Amniotic epithelial cell (primary cell): ENCODE data around the gene ADGRG3.
"Not testable (repeated sequence)": the region's sequence is repeated elsewhere in the genome, so short reads cannot be mapped to it uniquely, and the experiment has no call there.

ENCODE experiments used
- DNase-seq: peaks from one replicate; pipeline ENCODE4 v3.0.0-alpha.2; 2010; ENCODE audit warnings: low read depth

The ADGRG3 gene

DNA sequence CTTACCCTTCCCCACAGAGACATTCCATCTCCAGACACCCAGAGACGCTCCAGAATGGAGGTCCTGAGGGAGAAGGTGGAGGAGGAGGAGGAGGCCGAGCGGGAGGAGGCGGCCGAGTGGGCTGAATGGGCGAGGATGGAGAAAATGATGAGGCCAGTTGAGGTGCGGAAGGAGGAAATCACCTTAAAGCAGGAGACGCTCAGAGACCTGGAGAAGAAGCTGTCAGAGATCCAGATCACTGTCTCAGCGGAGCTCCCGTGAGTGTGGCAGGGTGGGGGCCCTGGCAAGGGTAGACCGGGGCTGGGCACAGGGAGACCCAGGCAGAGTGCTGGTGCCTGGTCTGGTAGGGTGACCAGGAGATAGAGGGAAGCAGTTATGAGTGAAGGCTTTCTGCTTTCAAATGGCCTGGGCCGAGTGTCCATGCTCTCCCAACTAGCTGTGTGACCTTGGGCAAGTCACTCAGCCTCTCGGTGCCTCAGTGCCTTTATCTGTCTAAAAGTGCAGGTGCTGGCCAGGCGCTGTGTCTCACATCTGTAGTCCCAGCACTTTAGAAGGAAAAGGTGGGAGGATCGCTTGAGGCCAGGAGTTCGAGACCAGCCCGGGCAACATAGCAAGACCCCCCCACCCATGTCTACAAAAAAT is 29.9 kb downstream of the ADGRG3 start:
- no peak for DNase-seq

GRCh38 chr16:57698812-57699405 is 30.8 kb downstream of the ADGRG3 start:
- no peak for DNase-seq

GRCh38 chr16:57699481-57699880 is 31.4 kb downstream of the ADGRG3 start:
- no peak for DNase-seq

DNA sequence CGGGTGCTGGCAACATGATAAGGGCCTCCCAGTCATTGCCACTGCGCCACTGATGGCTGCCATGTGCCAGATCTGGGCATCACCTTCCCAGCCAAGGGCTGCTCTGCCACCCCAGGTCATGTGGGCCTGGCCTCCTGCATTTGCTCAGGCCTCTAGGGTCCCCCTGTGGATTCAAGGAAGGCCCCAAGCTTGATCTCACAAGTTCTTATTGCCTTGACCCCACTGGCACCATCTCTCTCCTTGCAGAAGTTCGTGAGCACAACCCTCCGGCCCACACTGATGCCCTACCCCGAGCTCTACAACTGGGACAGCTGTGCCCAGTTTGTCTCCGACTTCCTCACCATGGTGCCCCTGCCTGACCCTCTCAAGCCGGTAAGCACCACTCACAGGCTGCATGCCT is 31.8 kb downstream of the ADGRG3 start:
- no peak for DNase-seq

DNA sequence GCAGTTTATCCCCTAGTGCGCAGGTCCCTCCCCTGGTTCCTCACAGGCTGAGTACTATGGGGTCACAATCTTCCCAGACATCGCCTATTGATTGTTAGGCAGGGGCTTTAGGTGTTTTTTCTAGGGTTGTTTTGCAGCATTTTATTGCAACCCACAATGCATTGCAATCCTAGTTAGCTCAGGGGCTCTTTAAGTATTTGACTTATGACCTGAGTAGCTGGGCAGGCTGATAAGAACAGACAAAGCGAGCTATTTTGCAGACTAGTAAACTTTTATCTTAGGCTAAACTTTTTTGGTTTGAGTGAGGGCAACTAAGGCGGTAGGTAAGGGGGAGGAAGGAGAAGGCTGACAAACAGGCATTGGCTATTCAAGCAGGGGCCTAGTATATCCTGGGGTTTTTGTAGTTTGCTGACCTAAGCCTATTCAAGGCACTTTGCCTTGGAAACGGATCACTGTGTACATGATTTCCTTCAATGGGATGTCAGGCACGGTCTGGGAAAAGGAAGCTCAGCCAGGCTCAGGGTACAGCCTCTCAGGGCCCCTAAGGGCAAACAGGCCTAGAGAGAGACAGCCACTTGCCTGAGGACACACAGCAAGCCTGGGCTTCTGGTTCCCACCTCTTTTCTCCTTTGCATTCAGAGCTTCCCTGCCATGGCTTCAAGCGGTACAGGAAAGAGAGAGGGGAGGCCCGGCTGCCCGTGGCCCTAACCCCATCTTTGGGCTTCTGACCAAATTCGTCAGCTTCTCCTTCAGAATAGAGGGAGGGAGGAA is 32.9 kb downstream of the ADGRG3 start:
- peak; percentile 18 for DNase-seq

DNA sequence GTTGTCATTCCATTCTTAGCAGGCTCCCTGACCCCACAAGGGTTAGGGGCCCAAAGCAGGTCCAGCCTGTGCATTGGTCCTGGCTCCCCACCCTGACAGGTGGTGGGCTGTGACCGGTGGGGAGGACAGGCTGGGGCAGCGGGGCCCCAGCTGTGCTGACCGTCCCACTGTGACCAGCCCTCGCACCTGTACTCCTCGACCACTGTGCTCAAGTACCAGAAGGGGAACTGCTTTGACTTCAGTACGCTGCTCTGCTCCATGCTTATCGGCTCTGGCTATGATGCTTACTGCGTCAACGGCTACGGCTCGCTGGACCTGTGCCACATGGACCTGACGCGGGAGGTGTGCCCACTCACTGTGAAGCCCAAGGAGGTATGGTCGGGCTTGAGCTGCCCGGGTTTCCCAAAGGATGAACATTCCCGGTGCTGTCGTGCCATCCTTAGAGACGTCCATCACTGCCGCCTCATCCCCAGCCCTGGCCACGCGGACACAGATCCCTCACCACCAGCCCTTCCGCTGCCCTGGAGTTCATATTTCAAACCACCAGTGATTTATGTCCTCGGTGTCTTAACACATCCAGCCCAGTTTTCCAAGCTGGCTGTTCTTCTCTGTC is 33.8 kb downstream of the ADGRG3 start:
- peak; percentile 88 for DNase-seq

DNA sequence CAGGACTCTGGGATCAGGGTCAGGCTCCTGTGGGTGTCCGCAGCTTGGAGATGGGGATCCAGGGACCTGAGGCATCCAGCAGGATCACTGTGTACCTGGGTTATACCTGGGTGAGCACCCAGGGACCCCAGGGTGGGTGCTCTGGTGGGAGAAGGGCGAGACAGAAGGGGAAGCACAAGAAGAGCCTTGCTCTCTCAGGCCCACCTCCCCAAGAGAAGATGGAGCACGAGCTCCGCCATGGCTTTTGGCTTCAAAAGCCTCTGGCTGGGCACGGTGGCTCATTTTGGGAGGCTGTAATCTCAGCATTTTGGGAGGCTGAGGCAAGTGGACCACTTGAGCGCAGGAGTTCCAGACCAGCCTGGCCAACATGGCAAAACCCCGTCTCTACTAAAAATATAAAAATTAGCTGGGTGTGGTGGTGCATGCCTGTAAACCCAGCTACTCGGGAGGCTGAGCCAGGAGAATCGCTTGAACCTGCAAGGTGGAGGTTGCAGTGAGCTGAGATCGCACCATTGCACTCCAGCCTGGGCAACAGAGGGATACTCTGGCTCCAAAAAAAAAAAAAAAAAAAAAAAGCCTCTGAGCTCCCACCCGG is 35.4 kb downstream of the ADGRG3 start:
- no peak for DNase-seq

DNA sequence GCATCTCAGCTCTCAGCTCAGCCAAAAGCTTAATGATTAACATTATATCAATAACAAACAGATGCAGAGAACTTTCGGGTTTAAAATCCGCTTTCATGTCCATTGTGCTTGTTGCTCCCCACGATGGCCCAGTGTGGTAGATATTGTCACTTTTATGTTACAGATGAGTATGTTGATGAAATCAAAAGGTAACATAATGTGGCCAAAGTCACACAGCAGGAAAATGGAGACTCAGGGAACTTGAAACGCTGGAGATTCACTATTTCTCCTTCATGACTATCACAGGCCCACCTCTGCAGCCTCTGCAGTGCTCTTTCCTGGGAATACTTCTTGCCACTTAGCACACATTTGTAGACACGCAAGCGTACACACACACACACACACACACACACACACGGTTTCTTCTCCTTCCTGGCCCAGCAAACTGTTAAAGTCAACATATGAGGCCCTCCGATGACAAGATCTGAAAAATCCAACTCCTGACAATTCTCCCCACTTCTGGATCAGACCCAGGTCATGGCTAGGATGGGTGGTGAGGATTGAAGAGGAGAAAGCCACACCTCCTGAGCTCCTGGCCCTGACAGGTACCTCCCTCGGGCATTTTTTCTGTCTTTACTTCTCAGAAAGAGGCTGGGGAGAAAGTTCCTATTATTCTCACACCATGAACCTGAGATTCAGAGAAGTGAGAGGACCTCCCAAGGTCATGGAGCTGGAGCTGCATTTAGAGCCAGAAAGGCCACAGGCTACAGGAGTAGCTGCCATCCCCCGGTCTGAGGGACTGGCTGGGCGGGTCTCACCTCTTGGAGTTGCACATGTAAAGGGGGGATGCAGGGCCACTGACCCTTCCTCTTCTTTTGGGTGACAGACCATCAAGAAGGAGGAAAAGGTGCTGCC is 36.2 kb downstream of the ADGRG3 start:
- DNase-seq = no peak

- DNase-seq = no peak
Measured at GRCh38 chr16:57704905-57705852, 37.1 kb downstream of the ADGRG3 start.

- DNase-seq = no peak
Measured at GRCh38 chr16:57706717-57707116, 38.6 kb downstream of the ADGRG3 start.

DNA sequence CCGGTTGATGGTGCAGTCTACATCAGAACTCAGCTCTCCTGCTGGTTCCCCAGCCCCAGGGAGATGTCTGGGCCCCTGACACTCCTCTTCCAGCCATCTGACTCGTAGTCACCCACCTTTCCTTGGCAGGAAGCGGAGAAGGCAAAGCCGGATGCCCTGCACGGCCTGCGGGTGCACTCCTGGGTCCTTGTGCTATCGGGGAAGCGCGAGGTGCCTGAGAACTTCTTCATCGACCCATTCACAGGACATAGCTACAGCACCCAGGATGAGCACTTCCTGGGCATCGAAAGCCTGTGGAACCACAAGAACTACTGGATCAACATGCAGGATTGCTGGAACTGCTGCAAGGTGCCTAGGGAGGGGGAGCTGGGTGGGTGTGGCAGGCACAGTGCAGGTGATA is 39.2 kb downstream of the ADGRG3 start:
- DNase-seq = no peak

DNA sequence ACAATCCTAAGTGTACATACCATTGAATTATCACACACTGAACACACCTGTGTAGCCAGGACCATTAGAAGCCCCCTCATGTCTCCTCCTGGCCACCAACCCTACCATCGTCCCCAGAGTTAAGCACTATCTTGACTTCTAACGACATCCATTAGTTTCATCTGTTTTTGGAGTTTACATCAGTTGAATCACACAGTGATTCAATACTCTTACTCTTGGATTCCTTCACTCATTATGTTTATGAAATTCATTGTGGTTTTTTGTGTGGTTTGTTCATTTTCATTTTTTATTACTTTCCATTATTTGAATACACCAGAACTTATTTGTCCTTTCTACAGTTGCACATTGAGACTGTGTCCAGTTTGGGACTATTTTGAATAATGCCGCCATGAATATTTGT is 40.1 kb downstream of the ADGRG3 start:
- DNase-seq = peak; percentile 31

- DNase-seq = no peak
Measured at GRCh38 chr16:57709663-57710062, 41.6 kb downstream of the ADGRG3 start.

- no peak for DNase-seq
Measured at GRCh38 chr16:57711346-57711745, 43.2 kb downstream of the ADGRG3 start.

DNA sequence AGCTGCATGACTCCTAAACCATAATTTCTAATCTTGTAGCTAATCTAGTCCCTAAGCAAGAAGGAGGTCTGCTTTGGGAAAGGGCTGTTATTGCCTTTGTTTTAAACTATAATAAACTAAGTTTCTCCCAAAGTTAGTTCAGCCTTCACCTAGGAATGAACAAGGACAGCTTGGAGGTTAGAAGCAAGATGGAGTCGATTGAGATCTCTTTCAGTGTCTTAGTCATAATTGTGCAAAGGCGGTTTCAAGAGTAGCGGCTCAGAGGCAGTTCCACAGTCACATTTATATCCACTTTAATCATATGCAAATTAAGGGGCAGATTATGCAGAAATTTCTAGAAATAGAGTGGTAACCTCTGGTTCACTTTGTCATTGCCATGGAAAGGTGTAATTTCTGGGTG is 43.9 kb downstream of the ADGRG3 start:
- DNase-seq = no peak

- DNase-seq = not testable (repeated sequence)
Measured at GRCh38 chr16:57712569-57712968, 44.5 kb downstream of the ADGRG3 start.

- no peak for DNase-seq
Measured at GRCh38 chr16:57713596-57713995, 45.5 kb downstream of the ADGRG3 start.

GRCh38 chr16:57714047-57714446 is 45.9 kb downstream of the ADGRG3 start:
- DNase-seq = no peak

GRCh38 chr16:57720142-57720575 is 52.1 kb downstream of the ADGRG3 start:
- peak; percentile 60 for DNase-seq
